Skeletal muscle tissue (tissue), 4 donors: ENCODE measurements around the gene ANKRD29. TPM values are rescaled to one million over a fixed set of nuclear protein-coding genes. Genes with fewer than 3 reads are reported as not detected.

Experiments
- H3K27ac ChIP-seq: one replicate; pipeline ENCODE4 v1.7.0; 2013; ENCODE audit warnings: mild to moderate bottlenecking, low read depth, low read length, inconsistent platforms
- H3K27me3 ChIP-seq, 3 donors: one replicate each; pipeline ENCODE4 v1.7.0; 2013; ENCODE audit warnings: low read length in 3 of 3; ENCODE audit not compliant: control insufficient read depth in 3 of 3, insufficient read depth in 3 of 3
- H3K36me3 ChIP-seq, 3 donors: one replicate each; pipeline ENCODE4 v1.7.0; 2013; ENCODE audit warnings: low read length in 3 of 3; ENCODE audit not compliant: control insufficient read depth in 3 of 3, insufficient read depth in 3 of 3
- H3K4me1 ChIP-seq, 3 donors: one replicate each; pipeline ENCODE4 v1.7.0; 2013; ENCODE audit warnings: low read length in 3 of 3, mild to moderate bottlenecking in 3 of 3; ENCODE audit not compliant: control insufficient read depth in 3 of 3, insufficient read depth in 3 of 3
- H3K4me3 ChIP-seq, 3 donors: one replicate each; pipeline ENCODE4 v1.7.0; 2013; ENCODE audit warnings: low read length in 3 of 3
- H3K9ac ChIP-seq, 3 donors: one replicate each; pipeline ENCODE4 v1.7.0; 2013; ENCODE audit warnings: low read length in 3 of 3, mild to moderate bottlenecking in 3 of 3, moderate library complexity in 2 of 3, low read depth in 1 of 3
- H3K9me3 ChIP-seq, 3 donors: one replicate each; pipeline ENCODE4 v1.7.0; 2013; ENCODE audit warnings: low read length in 3 of 3; ENCODE audit not compliant: control insufficient read depth in 3 of 3
- total RNA-seq: library from RNA; depleted of rRNA; stranded (reverse); fragments of >200 nt; gene quantifications from one replicate; pipeline ENCODE4 v1.2.3, GENCODE V29; 2014
- donor health status: Osteomylitis.

The ANKRD29 gene
- total RNA-seq, 1 donor from 2014 or later, result 3.7 TPM

- no peak overlapping the region for H3K27ac ChIP-seq
- no peaks in the 10 kb centered on the region for H3K9me3 ChIP-seq
- H3K36me3 ChIP-seq, result no peaks in the 10 kb centered on the region
- peaks cover 0 to 5% (median 5%) of the 10 kb centered on the region in 3 donors for H3K27me3 ChIP-seq
- H3K9ac ChIP-seq, result no peak overlapping the region
- H3K4me3 ChIP-seq, result no peak overlapping the region
- peaks cover 2 to 4% (median 3%) of the 10 kb centered on the region in 3 donors for H3K4me1 ChIP-seq
Measured at GRCh38 chr18:23669202-23669766, 6.6 kb upstream of the ANKRD29 start.

GRCh38 chr18:23668731-23669130 lies 6.0 kb upstream of the ANKRD29 start:
- Histone ChIP-seq H3K9ac (no peak overlapping the region), H3K4me3 (no peak overlapping the region), H3K27me3 (peaks cover 0 to 5% (median 5%) of the 10 kb centered on the region in 3 donors), H3K27ac (no peak overlapping the region), H3K36me3 (no peaks in the 10 kb centered on the region), H3K9me3 (no peaks in the 10 kb centered on the region), H3K4me1 (peaks cover 2 to 4% (median 3%) of the 10 kb centered on the region in 3 donors)

GRCh38 chr18:23667114-23667513 lies 4.4 kb upstream of the ANKRD29 start:
- Histone ChIP-seq H3K4me3 (no peak overlapping the region), H3K36me3 (no peaks in the 10 kb centered on the region), H3K27ac (no peak overlapping the region), H3K27me3 (peaks cover 7 to 11% (median 10%) of the 10 kb centered on the region in 3 donors), H3K9ac (no peak overlapping the region), H3K9me3 (no peaks in the 10 kb centered on the region), H3K4me1 (peaks cover 6 to 8% (median 8%) of the 10 kb centered on the region in 3 donors)

- no peaks in the 10 kb centered on the region for H3K9me3 ChIP-seq
- no peaks in the 10 kb centered on the region for H3K36me3 ChIP-seq
- peaks cover 5 to 8% (median 8%) of the 10 kb centered on the region in 3 donors for H3K4me1 ChIP-seq
- peaks cover 18 to 28% (median 20%) of the 10 kb centered on the region in 3 donors for H3K27me3 ChIP-seq
- H3K4me3 ChIP-seq, result no peak overlapping the region
- H3K9ac ChIP-seq, result no peak overlapping the region
- H3K27ac ChIP-seq, result no peak overlapping the region
Measured at GRCh38 chr18:23664674-23665073, 2.0 kb upstream of the ANKRD29 start.

- Histone ChIP-seq H3K4me3 (peak overlapping the region; percentile 40 to 66 (median 58)), H3K27ac (no peak overlapping the region), H3K36me3 (no peaks in the 10 kb centered on the region), H3K27me3 (peaks cover 18 to 28% (median 19%) of the 10 kb centered on the region in 3 donors), H3K4me1 (peaks cover 4 to 8% (median 5%) of the 10 kb centered on the region in 3 donors), H3K9ac (peak overlapping the region in 1 of 3 donors; percentile 54), H3K9me3 (no peaks in the 10 kb centered on the region)
Measured at GRCh38 chr18:23661735-23662308, 889 bp downstream of the ANKRD29 start.

- Histone ChIP-seq H3K27me3 (peaks cover 16 to 23% (median 18%) of the 10 kb centered on the region in 3 donors), H3K36me3 (no peaks in the 10 kb centered on the region), H3K4me1 (peaks cover 4 to 8% (median 5%) of the 10 kb centered on the region in 3 donors), H3K9ac (no peak overlapping the region), H3K9me3 (no peaks in the 10 kb centered on the region), H3K4me3 (no peak overlapping the region), H3K27ac (no peak overlapping the region)
Measured at GRCh38 chr18:23658285-23658684, 4.4 kb downstream of the ANKRD29 start.

GRCh38 chr18:23652232-23652631 lies 10.5 kb downstream of the ANKRD29 start:
- no peaks in the 10 kb centered on the region for H3K9me3 ChIP-seq
- H3K4me3 ChIP-seq, result no peak overlapping the region
- no peak overlapping the region for H3K27ac ChIP-seq
- peaks cover 0 to 10% (median 3%) of the 10 kb centered on the region in 3 donors for H3K4me1 ChIP-seq
- no peaks in the 10 kb centered on the region for H3K36me3 ChIP-seq
- no peak overlapping the region for H3K9ac ChIP-seq
- H3K27me3 ChIP-seq, result peaks cover 0 to 3% (median 0%) of the 10 kb centered on the region in 3 donors

- Histone ChIP-seq H3K4me3 (no peak overlapping the region), H3K9ac (no peak overlapping the region), H3K4me1 (peaks cover 0 to 10% (median 3%) of the 10 kb centered on the region in 3 donors), H3K27ac (no peak overlapping the region), H3K27me3 (no peaks in the 10 kb centered on the region), H3K9me3 (no peaks in the 10 kb centered on the region), H3K36me3 (no peaks in the 10 kb centered on the region)
Measured at GRCh38 chr18:23650968-23651927, 11.5 kb downstream of the ANKRD29 start.

- peaks cover 0 to 2% (median 0%) of the 10 kb centered on the region in 3 donors for H3K27me3 ChIP-seq
- H3K27ac ChIP-seq, result peak overlapping the region; percentile 36
- H3K36me3 ChIP-seq, result no peaks in the 10 kb centered on the region
- H3K4me3 ChIP-seq, result no peak overlapping the region
- H3K4me1 ChIP-seq, result peaks cover 0 to 10% (median 3%) of the 10 kb centered on the region in 3 donors
- no peaks in the 10 kb centered on the region for H3K9me3 ChIP-seq
- H3K9ac ChIP-seq, result no peak overlapping the region
Measured at GRCh38 chr18:23648940-23649607, 13.6 kb downstream of the ANKRD29 start.
